Activated naive CD4-positive, alpha-beta T cell treated with Interleukin-2 at 50 U/mL for 16 hours (primary cell): ENCODE results near the gene PTTG1IP.
"Not testable (repeated sequence)": the region's sequence is repeated elsewhere in the genome, so short reads cannot be mapped to it uniquely, and the experiment has no call there.

Experiments used
- DNase-seq: peaks from one replicate; pipeline ENCODE4 v3.0.0-alpha.2; 2020

PTTG1IP gene

GRCh38 chr21:44879238-44879637, 5.7 kb upstream of the PTTG1IP start:
- DNase-seq: not testable (repeated sequence)

DNA sequence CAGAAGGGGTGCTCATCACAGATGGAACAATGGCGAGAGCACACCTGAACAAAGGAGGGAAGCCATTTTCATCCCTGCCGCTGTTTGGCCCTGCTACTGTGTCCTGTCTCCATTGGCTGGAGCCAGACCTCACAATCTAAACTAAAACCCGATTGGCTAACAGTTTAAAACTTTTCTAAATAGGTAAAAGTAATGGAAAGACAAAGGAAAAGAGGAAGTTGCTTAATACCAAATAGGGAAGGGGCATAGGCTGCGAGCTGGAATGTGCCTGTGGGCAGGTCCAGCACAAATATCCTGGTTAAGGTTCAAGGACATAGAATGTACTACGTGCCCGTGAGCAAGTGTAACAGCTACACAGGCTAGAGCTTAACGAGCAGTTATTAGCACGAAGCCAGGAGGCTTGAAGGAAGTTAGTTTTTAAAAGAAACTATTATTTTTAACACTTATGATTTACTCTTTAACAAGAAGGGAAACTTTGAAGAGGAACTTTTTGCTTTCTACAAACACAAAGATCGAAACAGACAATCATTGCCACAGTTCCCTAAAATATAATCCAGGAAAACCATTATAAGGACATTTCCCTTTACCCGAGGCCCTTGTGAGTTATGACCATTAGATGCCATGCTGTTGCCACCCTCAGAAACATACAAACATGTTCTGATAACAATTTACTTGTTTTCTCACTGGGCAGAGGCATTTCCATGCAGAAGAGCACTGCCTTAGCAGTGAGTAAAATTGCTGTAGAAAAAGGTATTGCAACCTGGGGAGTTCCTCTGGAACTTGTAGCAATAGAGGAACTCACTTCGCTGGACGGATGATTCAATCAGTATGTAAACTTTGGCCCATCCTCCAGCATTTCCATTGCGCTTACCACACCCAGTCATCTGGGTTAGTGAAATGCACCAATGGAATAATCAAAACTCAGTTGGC, 4.8 kb upstream of the PTTG1IP start:
- no peak for DNase-seq

DNA sequence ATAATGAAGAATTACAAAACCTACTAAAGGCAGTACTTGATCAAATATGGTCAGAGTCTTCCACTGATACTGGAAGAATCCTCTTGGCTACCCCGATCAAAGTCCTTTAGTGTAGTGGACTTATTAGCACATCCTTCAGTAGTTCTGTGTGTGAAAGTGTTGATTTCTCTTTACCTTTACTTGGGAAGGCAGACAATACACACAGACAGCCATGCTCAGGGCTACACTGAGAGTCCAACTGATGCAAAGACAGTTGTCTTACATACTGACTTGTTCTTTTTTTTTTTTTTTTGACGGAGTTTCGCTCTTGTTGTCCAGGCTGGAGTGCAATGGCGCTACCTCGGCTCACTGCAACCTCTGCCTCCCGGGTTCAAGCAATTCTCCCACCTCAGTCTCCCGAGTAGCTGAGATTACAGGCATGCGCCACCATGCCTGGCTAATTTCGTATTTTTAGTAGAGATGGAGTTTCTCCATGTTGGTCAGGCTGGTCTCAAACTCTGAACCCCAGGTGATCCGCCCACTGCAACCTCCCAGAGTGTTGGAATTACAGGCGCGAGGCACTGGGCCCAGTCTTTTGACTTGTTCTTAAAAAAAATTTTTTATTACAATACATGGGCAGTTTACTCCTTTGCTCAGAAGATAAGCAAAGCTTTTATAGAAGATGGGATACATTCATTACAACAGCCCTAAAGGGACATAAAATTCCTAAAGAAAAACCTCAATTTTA, 3.5 kb upstream of the PTTG1IP start:
- DNase-seq: no peak

- no peak for DNase-seq
Measured at GRCh38 chr21:44875316-44875700, 1.8 kb upstream of the PTTG1IP start.

DNA sequence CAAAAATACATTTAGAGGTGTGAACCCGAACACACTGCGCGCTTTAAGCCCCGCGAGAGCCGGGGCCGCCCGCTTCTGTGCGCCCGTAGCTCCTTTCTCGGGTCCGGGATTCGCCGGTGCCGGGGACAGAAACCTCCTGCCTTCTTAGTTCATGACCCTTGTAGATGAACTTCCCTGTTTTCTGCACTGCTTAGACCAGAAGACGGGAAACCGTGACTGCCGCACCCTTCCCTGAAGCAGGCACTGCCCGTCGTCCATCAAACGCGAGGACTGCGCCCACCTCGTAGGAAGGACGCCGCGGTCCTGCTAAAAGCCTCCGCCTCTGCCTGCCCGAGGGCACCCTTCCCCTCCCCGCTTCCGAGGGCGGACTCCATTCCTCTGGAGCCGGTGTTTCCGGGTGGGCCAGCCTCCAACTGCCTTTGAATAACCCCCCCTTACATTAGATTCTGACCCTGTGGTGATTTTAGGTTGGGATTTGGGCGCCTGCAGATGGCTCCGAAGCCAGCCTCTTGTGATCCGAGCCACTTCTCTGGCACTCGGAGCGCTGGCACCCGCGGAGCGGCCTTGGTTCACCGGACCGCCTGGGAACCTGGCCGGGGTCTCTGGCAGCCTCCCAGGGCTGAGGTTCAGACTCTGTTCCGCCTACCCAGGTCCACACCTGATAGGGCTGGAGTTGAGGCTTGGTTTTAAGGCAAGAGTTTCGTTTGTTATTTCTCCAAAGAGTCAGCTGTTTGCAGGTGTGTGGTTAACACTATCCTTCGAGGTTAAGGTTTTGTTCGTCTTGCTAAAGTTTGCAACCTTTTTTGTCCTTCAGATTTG, 1.2 kb upstream of the PTTG1IP start:
- DNase-seq: peak; percentile 37

DNA sequence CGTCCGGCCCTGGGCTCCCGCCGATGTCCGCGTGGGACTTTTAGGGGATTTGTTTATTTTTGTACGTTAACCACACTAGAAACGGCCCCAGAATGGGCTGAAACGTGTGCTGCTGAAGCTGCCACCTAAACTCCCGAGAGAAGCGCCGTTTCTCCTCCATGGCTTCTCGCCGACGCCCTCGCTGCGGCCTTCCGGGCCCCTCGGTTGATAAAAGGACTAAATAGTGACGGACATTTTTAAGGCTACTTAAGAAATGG, 678 bp upstream of the PTTG1IP start:
- no peak for DNase-seq

GRCh38 chr21:44872649-44873355, 688 bp downstream of the PTTG1IP start:
- peak; percentile 31 for DNase-seq

GRCh38 chr21:44872323-44872648, 1.2 kb downstream of the PTTG1IP start:
- DNase-seq: no peak

- peak; percentile 36 for DNase-seq
Measured at GRCh38 chr21:44871576-44872269, 1.8 kb downstream of the PTTG1IP start.

DNA sequence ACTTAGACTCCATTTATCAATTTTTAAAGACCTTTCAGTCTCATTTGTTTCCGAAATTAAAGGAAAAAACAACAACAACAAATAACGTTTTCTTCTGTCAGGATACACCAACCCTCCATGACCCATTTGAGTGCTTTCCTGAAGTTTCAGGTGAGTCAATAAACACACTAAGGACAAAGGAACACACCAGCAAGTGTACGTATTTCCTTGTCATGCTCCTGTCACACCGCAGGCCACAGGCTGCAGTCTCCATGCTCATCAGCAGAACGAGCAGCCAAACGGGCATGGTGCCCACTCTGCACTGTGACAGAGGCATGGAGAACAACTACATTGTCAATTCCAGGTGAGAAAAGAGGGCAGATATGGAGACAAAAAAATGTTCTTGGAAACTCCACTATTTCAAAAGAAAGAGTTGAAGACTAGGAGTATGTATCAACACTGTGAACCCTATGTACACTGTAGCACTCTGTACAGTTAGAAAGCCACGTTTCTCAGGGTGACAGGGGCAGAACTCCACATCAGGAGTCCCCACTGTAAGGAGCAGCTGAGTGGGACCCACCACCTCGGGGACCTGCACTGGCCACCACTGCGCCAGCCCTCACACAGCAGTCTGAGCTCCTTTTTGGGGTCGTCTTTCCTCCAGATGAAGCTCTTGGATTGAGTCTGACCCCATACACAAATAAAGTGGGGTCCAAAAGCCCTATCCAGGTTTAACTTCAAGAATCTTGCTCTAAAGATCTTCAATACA, 2.6 kb downstream of the PTTG1IP start:
- DNase-seq: no peak

GRCh38 chr21:44869781-44870747, 3.4 kb downstream of the PTTG1IP start:
- no peak for DNase-seq

DNA sequence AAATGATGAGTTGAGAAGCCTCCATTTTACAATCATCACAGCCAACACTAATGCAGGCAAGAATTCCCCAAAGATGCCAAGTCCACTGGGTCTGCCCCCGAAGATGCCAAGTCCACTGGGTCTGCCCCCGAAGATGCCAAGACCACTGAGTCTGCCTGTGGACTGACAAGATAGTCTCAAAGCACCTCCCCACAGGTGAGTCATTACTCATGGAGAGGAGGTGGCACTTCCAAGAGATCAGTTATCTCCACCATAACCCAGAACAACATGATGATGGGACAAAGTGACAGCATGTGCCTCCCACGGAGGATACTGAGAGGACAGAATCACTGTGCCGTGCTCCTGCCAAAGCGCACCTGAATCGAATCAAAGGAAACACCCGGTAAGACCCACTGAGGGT, 4.8 kb downstream of the PTTG1IP start:
- no peak for DNase-seq

GRCh38 chr21:44867999-44868700, 5.3 kb downstream of the PTTG1IP start:
- DNase-seq: peak; percentile 47

GRCh38 chr21:44867464-44867863, 6.0 kb downstream of the PTTG1IP start:
- no peak for DNase-seq

DNA sequence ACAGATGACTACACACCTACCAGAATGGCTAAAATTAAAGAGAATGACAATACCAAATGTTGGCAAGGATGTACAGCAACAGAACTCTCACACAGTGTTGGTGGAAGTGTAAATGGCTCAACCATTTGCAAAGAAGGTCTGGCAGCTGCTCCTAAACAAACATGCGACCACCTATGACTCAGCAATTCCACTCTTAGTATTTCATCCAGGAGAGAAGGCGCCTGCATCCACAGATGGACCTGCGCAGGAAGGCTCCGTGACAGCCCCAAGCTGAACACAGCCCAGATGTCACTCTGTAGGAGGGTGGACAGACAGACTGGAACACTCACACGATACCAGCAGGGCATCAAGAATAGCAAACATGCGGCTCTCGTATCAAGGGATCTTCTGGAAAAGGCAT, 6.7 kb downstream of the PTTG1IP start:
- no peak for DNase-seq

GRCh38 chr21:44865561-44866280, 7.8 kb downstream of the PTTG1IP start:
- no peak for DNase-seq

GRCh38 chr21:44862869-44863685, 10.4 kb downstream of the PTTG1IP start:
- DNase-seq: no peak

GRCh38 chr21:44858791-44859190, 14.7 kb downstream of the PTTG1IP start:
- no peak for DNase-seq
